A204.1 (cell line): Measurements from ENCODE around the gene OR2A14.
"Not testable (repeated sequence)": the region's sequence is repeated elsewhere in the genome, so short reads cannot be mapped to it uniquely, and the experiment has no call there.

Experiments
- FAIRE-seq: peaks from 2 replicates; lab custom pipeline; 2012; peaks lifted over from hg19 to GRCh38; lab: Jason Lieb, UNC

The OR2A14 gene

DNA sequence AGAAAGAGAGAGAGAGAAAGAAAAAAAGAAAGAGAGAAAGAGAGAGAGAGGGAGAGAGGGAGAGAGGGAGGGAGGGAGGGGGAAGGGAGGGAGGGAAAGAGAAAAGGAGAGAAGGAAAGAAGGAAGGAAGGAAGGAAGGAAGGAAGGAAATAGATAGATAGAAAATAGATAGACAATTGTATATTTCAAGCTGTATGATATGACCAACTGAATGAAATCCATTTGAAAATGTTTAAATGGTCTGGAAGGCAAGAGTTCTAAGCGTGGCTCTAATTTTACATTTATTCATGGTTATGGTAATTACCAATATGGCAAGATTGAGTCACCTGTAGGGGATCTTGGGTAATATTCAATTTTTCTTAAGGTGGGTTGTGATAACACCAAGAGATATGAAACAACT, 35.9 kb downstream of the OR2A14 start:
- no peak for FAIRE-seq

DNA sequence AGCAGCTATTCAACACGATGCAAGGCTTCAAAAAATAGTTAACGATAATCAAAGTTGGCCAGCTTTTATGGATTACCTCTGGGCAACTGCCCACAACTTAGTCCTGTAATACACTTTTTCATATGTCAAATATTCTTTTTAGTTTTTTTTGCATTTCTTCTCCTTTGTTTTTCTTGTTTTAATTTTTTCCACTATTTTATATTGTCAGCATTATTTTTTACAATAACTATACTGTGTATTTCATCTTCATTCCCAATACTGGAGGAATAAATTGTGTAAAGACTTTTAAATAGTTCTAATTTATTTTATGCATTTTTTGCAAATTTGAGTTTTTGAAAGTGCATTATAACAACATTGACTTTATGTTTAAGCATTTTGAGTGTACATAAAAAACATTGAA, 41.8 kb downstream of the OR2A14 start:
- peak; percentile 52 for FAIRE-seq

DNA sequence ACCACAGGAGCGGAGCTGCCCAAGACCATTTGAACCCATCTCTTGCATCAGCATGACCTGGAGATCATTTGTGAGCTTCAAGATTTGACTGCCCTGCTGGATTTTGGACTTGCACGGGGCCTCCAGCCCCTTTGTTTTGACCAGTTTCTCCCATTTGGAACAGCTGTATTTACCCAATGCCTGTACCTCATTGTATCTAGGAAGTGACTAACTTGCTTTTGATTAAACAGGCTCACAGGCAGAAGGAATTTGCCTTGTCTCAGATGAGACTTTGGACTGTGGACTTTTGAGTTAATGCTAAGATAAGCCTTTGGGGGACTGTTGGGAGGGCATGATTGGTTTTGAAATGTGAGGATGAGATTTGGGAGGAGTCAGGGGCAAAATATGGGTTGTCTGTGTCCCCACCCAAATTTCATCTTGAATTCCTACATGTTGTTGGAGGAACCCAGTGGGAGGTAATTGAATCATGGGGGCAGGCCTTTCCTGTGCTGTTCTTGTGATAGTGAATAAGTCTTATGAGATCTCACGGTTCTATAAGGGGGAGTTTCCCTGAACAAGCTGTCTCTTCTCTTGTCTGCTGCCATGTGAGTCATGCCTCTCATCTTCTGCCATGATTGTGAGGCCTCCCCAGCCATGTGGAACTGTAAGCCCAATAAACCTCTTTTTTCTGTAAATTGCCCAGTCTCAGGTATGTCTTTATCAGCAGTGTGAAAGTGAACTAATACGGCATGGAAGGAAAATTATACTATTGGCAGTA, 48.8 kb downstream of the OR2A14 start:
- not testable (repeated sequence) for FAIRE-seq

DNA sequence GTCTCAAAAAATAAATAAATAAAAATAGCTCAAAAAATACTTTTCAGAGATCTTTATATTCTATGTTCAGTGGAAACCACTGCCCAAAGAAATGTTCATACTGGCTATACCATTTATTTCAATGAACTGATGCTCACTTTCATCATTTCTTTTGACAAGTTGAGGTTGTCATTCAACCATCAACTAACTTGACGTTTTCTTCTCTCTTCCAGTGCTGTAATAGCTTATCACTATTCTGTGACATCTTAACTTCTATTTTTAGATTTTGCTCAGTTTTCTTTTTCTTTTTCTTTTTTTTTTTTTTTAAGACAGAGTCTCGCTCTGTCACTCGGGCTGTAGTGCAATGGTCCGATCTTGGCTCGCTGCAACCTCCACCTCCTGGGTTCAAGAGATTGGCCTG, 51.6 kb downstream of the OR2A14 start:
- FAIRE-seq = no peak

DNA sequence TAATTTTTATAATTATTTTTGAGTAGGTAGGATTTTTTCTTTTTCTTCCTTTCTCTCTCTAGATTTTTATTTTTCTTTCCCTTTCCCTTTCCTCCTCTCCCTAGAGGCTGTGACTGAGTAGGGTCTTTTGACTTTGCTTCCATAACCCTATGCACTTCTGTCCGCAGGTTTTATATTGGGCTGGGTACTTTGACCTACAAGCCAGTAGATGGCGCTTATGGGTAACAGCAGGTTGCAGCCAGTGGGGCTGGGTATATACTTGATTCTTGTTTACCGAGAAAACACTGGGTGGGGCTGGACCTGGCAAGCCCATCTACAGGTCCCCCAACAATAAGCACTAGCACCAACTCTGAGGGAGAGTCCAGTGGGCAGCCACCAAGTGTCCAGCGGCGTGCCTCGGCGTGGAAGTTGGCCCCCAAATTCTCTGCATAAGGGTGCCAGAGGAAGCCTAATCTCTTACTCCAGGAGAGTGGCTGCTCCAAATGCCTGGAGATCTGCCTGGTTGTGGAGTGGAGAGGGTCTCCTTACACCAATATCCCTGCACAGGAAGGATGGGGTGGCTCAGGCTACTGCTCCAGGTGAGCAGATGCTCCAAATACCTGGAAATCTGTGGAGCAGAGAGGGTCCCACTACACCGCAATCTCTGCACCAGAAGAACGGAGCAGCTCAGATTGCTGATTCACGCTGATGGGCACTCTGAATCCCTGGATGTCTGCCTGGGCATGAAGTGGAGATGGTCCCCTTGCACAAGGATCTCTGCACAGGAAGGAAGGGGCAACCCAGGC, 55.6 kb downstream of the OR2A14 start:
- FAIRE-seq = not testable (repeated sequence)

DNA sequence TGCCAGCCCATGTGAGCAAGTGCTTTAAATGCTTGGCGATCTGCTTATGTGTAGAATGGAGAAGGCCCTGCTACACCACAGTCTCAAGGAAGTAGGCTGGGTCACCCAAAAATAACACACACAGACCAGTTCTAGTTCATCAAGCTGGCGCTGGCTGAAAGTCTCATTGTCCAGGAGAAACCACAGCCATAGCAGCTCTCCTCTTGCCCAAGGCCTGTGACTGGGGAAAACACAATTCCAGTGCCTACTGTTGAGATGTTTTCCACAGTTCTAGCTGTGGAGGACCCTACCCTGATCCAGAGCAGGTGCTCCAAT, 56.1 kb downstream of the OR2A14 start:
- FAIRE-seq = not testable (repeated sequence)
